NCI-H510A treated with DMSO at 0.1 percent for 48 hours (cell line): ENCODE measurements around the gene COL23A1.
"Not testable (repeated sequence)": the region's sequence is repeated elsewhere in the genome, so short reads cannot be mapped to it uniquely, and the experiment has no call there.

Experiments used
- DNase-seq: peaks from one replicate; lab custom pipeline; 2025; lab: John Stamatoyannopoulos, UW

Gene COL23A1

DNA sequence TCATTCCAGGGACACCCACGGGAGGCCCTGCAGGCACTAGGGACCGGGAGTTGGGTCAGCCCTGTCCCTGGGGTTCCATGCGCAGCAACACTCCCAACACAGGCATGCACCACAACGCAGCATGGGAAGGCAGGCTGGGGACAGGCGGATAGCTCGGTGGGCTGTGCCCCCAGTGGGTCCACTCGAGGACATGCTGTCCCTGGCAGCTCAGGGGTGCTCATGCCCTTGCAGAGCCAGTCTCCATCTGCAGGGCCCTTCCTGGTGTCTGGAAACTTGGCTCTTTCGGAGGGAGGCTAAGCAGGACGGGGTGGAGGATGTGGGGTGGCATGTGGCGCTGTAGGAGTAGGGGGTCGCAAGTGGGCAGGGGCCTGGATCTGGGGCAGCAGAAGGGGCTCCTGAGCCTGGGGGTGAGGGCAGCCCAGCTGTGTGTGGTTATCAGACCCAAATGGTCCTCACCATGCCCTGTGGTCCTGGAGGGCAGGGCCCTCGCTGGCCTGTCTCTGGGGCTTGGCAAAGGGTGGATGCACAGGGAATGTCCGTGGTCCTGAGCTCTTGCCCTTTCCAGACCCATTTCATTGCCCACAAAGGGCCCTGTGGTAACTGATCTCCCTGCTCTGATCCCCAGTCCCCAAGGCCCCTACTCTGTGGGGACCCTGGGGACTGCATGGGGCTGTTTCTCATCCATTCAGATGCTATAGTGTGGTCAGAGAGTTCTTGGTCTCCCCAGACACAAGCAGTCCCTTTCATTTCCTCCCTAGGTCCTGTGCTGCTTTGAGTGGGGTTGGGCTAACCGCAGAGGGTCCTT is 267.3 kb downstream of the COL23A1 start:
- no peak for DNase-seq

GRCh38 chr5:178320281-178320855 is 269.8 kb downstream of the COL23A1 start:
- no peak for DNase-seq

- DNase-seq: no peak
These were observed 270.6 kb downstream of the COL23A1 start for GRCh38 chr5:178319541-178320041.

GRCh38 chr5:178318893-178319292 is 271.3 kb downstream of the COL23A1 start:
- no peak for DNase-seq

GRCh38 chr5:178318382-178318781 is 271.8 kb downstream of the COL23A1 start:
- no peak for DNase-seq

GRCh38 chr5:178317727-178318126 is 272.5 kb downstream of the COL23A1 start:
- not testable (repeated sequence) for DNase-seq

GRCh38 chr5:178314961-178315820 is 275.0 kb downstream of the COL23A1 start:
- DNase-seq: no peak

- DNase-seq: no peak
These were observed 276.0 kb downstream of the COL23A1 start for GRCh38 chr5:178314061-178314660.

DNA sequence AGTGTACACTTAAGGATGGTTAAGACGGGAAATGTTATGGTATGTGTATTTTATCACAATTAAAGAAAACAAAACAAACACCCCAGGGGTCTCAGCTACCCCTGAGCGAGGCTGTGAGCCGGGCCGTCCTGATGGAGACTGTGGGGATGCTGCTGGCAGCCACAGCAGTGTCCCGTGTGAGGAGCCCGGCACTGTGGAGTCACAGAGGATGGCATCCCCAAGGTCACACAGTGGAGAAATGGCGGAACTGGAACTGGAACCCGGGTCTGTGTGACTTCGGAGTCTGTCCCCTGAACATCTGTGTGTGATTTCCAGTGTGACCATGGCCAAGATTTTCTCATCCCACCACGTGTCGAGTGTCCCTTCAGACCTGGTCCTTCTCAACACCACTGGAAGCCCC is 276.9 kb downstream of the COL23A1 start:
- DNase-seq: no peak

DNA sequence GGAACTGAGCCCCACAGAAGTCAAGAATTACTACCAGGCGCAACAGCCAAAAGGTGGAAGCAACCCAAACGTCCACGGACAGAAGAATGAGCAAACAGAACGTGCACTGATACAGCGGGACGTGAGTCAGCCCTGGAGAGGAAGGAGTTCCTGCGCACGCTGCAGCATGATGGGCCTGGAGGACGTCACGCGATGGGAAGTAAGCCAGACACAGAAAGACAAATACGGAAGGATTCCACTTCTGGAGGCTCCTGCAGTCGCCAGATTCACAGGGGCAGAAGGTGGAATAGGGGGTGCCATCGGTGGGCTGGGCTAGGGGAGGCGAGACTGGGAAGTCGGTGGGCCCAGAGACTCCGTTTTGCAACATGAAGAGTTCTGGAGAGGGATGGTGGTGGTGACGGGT is 277.3 kb downstream of the COL23A1 start:
- DNase-seq: no peak

DNA sequence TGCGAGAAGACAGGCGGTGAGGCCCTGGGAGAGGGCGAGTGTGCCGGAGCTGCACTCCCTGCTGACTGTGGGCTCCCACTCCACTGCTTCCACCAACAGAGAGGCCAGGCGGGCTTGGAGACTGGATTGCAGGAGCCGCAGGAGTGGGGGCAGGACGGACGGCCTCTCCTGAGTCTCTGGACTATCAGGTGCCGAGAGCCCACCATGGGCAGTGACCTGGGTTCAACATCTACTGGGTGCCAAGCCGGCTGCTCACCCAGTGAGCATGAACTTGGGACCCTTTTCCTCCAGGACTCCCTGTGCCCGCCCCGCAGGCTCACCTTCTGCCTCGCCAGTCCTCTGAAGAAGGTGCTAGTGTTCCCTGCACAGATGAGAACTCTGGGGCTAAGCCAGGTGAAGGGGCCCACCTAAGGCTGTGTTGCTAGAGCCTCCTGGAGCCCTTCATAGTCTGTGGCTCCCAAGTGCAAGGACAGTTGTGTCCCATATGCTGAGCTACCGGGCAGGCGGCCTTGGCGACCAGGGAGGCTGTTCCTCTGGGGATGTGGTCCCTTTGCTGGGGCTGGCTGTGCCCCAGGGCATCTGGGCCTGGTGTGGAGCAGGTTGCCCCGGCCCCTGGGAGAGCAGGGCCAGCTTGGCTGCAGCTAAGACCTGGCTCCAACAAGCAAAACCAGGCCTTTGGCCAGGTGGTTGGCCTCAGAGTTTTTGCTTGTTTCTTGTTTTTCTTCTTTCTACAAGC is 279.9 kb downstream of the COL23A1 start:
- DNase-seq: no peak

DNA sequence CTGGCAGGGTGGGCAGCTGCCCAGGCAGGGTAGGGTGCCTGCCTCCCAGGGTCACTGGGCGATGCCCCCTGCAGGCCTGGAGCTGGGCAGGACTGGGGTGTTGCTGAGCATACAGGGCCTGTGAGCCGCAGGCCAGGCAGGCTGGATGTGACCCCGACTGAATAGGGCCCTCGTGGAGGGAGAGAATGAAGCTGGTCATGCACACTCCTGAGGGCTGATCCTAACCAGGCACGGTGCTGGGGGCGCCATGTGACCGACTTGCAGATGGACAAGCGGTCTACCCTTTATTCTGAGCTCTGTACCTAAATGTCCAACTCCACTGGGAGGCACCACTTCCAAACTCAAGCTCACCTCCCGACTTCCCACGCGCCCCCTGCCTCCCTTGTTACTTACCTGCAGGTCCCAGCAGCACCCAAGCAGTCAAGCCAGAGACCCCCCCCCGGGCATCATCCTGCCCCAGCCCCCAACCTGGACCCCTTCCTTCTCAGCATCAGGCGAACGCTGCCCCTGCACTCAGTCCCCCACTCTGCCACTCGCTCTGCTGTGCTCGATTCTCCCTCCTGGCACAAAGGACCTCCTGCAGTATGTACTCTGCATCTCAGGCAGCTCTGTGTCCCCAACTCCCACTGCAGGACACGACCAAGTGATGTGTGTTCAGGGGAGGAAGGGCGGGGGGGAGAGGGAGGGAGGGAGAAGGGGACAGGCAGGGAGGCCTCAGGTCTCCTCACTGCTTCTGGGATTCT is 280.8 kb downstream of the COL23A1 start:
- DNase-seq: no peak

DNA sequence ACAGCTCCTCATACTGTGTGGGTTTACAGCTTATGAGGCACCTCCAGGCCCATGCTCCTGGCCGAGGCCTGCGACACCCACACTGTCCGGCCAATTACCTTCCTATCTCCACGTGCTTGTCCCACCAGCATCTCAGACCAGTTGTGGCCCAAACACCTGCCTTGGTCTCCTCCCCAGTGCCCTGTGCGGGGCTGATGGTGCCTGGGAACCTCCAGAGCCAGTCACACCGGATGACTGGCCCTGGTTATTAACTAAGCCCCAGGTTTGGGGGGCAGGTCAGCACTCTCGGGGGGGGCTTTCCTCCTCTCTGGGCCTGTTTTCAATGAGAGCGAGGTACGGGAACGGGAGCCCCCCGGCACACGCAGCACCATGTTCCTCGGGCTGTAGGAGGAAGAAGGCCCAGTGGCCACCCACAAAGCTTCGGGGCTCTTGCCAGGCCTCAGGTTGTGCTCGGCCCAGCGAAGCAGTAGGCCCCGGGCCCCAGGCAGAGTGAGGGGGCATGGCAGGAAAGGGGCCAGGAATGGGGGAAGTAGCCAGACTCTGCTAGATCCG is 281.6 kb downstream of the COL23A1 start:
- no peak for DNase-seq

DNA sequence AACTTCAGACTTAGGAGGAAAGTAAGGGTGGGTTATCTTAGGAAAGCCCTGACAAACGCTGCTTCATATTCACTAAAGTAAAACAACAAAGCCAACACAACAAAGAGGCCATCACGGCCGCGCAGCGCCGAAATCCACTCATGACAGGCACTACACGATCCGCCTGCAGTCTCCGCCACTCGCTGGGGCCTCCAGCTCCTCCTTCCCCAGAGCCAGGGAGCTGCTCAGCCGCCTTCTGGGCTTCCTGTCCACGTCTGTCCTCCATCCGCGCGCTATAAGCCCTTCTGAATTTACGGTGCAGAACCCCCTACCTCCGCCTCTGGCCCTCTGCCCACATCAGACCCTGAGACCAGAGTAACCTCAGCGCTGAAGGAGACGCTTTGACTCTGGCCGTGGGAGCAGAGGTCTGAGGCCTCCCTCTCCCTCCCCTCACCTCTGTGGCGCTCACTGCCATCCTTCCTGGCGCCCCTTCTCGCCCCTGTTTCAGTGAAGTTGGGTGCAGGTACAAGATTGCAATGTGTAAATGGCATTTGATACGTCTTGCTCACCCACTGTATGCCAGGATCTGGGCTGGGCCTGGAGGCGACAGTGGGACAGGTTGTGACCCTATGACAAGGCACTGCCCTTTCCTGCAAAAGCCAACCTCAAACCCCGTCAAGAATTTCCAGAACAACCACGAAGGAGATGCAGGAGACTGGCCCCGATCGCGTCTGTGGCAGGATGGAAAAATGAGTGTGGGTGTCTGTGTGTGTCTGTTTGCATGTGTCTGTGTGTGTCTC is 282.7 kb downstream of the COL23A1 start:
- no peak for DNase-seq

GRCh38 chr5:178306430-178307225 is 283.6 kb downstream of the COL23A1 start:
- no peak for DNase-seq

DNA sequence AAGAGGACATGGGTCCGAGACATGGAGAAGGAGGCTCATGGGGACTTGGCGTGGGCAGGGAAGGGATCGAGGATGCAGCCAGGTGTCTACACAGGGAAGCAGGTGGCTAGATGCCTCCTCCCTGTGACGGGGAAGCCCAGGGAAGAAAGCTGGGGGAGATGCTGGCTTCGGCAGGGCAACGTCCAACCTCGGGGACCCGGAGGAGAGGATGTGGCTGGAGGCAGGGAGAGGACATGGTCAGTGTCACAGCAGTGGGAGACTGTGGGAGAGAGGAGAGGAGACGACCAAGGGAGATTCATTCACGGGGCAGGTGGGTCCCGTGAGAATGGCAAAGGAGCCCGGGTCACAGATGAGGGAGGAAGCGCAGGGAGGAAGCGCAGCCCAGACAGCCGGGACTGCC is 284.4 kb downstream of the COL23A1 start:
- no peak for DNase-seq

- DNase-seq: no peak
These were observed 285.2 kb downstream of the COL23A1 start for GRCh38 chr5:178304761-178305645.

- no peak for DNase-seq
These were observed 286.2 kb downstream of the COL23A1 start for GRCh38 chr5:178304016-178304415.
